Measurements from ENCODE around the gene PSMB2. TPM values are rescaled to one million over a fixed set of nuclear protein-coding genes. Genes with fewer than 3 reads are reported as not detected.

PSMB2 gene
- total and polyA plus RNA-seq, 2 of the 8 experiments (the other 6 are each of a cell fraction or from before 2014, with no cell fraction given) = 91.4 to 101 TPM

GRCh38 chr1:35565742-35566133 lies 75.6 kb downstream of the PSMB2 start:
- DNase-seq (ENCODE audit: low read depth in 1 of 2, low spot score in 2 of 2) (no peak), FAIRE-seq (no peak)
- H4K8ac ChIP-seq (ENCODE audit: extremely low read depth, insufficient read depth, low read length) = no peak overlapping the region
- no peak overlapping the region for H4K5ac ChIP-seq (ENCODE audit: insufficient read length, low read depth, low read length)
- no peak overlapping the region for H4K91ac ChIP-seq (replicated peaks; ENCODE audit: insufficient read length, low read length)
- no peak overlapping the region for H3K9ac ChIP-seq (replicated peaks in 1 of 4; ENCODE audit: extremely low read depth in 1 of 4, low read depth in 3 of 4, low read length in 3 of 4)
- no peak overlapping the region for H2BK15ac ChIP-seq (ENCODE audit: low read length)
- peaks cover 0 to 15% (median 7%) of the 10 kb centered on the region in 4 experiments; a peak in 6 of 7 replicates for H3K27me3 ChIP-seq (replicated peaks in 1 of 4; ENCODE audit: control insufficient read depth in 3 of 4, extremely low read depth in 1 of 4, insufficient read depth in 3 of 4, low read length in 3 of 4)
- H2AFZ ChIP-seq (ENCODE audit: low read length) = no peak overlapping the region
- H2BK20ac ChIP-seq (ENCODE audit: low read length) = no peak overlapping the region
- peaks cover 3% of the 10 kb centered on the region for H3K79me1 ChIP-seq (ENCODE audit: low read depth, low read length)
- H2AK5ac ChIP-seq (ENCODE audit: low read depth, low read length) = no peak overlapping the region
- peaks cover 11 to 21% (median 17%) of the 10 kb centered on the region in 4 experiments; a peak in 6 of 8 replicates for H3K36me3 ChIP-seq (ENCODE audit: control insufficient read depth in 2 of 4, insufficient read depth in 4 of 4, low read length in 3 of 4)
- no peak overlapping the region for H3K56ac ChIP-seq (replicated peaks; ENCODE audit: insufficient read length, low read depth, low read length)
- no peak overlapping the region for H2BK120ac ChIP-seq (replicated peaks; ENCODE audit: low read depth, low read length)
- no peaks in the 10 kb centered on the region for H3K79me2 ChIP-seq (ENCODE audit: control insufficient read depth in 1 of 2, insufficient read depth in 2 of 2, low read length in 2 of 2)
- H3K27ac ChIP-seq (ENCODE audit: low read depth, low read length) = no peak overlapping the region
- no peak overlapping the region for H2BK12ac ChIP-seq (ENCODE audit: low read depth, low read length)
- ChIA-PET POLR2A (ENCODE audit: partially characterized antibody) (interaction anchor here (1.2 to 3.2 kb wide), 4 partner anchors 8 to 204 kb away, joined by 3 to 8 read pairs (median 7); partner anchors contain the start of genes CLSPN and TFAP2E), CTCF (ENCODE audit: partially characterized antibody) (interaction anchor here (1.1 to 5.8 kb wide), 14 partner anchors 9 to 339 kb away, joined by 3 to 91 read pairs (median 5); partner anchors contain the start of genes C1orf216 and CLSPN)
- H3K23me2 ChIP-seq (ENCODE audit: low read depth, low read length) = peaks cover 2% of the 10 kb centered on the region; the same call in 1 of the 2 replicates
- 0 out of 7 replicates have a peak, but pooled peaks cover 0 to 2% (median 0%) of the 10 kb centered on the region in 4 experiments for H3K4me1 ChIP-seq (replicated peaks in 1 of 4; ENCODE audit: control insufficient read depth in 3 of 4, insufficient read depth in 4 of 4, low read length in 3 of 4)
- no peak overlapping the region for H3K4ac ChIP-seq (replicated peaks; ENCODE audit: insufficient read length, low read depth, low read length)
- H3K4me2 ChIP-seq (ENCODE audit: insufficient read depth in 1 of 2, low read depth in 2 of 2, low read length in 2 of 2) = no peak overlapping the region
- no peaks in the 10 kb centered on the region for H3K9me3 ChIP-seq (ENCODE audit: insufficient read depth in 2 of 2, low read depth in 1 of 2, low read length in 1 of 2)
- H3K18ac ChIP-seq (ENCODE audit: extremely low read depth, low read length) = no peak overlapping the region
- 89% methylated on average over 11 of the region's 11 CpGs; no CpG with 5 or more reads in 1 of the 2 experiments for WGBS, 2 experiments (ENCODE audit: extremely low coverage in 1 of 2, insufficient coverage in 1 of 2, insufficient read length in 1 of 2, insufficient replicate concordance in 2 of 2, low coverage in 1 of 2, low lambda C conversion rate in 2 of 2, missing lambda C conversion rate in 1 of 2)
- no peak overlapping the region for H2BK5ac ChIP-seq (ENCODE audit: low read depth, low read length)
- peaks cover 2 to 22% of the 10 kb centered on the region in 2 experiments for H4K20me1 ChIP-seq (replicated peaks in 1 of 2; ENCODE audit: control insufficient read depth in 1 of 2, insufficient read depth in 2 of 2, low read length in 2 of 2)
- no peak overlapping the region for H3K4me3 ChIP-seq (ENCODE audit: extremely low read depth in 1 of 4, insufficient read depth in 2 of 4, low read depth in 3 of 4, low read length in 4 of 4)
- no peak overlapping the region for H3K23ac ChIP-seq (ENCODE audit: insufficient read length)
- no peak overlapping the region for H3K14ac ChIP-seq (ENCODE audit: insufficient read length)
- no peak for TF ChIP-seq HDAC6 (IDR thresholded peaks at IDR 0.05; ENCODE audit: low read depth, low read length)
- TF ChIP-seq SUZ12 (IDR thresholded peaks at IDR 0.05; ENCODE audit: low read length) = no peak
- no peak for TF ChIP-seq CBX5 (IDR thresholded peaks at IDR 0.05; ENCODE audit: low read depth, low read length)
- no peak for TF ChIP-seq MAFK (IDR thresholded peaks at IDR 0.05; ENCODE audit: low read depth, low read length)
- TF ChIP-seq NRF1 (IDR thresholded peaks at IDR 0.05; ENCODE audit: low read depth, low read length) = no peak
- no peak for TF ChIP-seq POLR2A (IDR thresholded peaks at IDR 0.05; ENCODE audit: control extremely low read depth in 1 of 2, low read depth in 2 of 2, low read length in 2 of 2)
- no peak for TF ChIP-seq ATF2 (IDR thresholded peaks at IDR 0.05; ENCODE audit: low read length)
- TF ChIP-seq POLR2AphosphoS5 (IDR thresholded peaks at IDR 0.05; ENCODE audit: low read depth, low read length) = no peak
- TF ChIP-seq E2F6 (IDR thresholded peaks at IDR 0.05) = no peak
- TF ChIP-seq SAP30 (IDR thresholded peaks at IDR 0.05; ENCODE audit: insufficient read depth, insufficient replicate concordance, low read length) = no peak
- TF ChIP-seq TEAD4 (IDR thresholded peaks at IDR 0.05; ENCODE audit: low read depth, low read length) = no peak
- TF ChIP-seq POU5F1 (IDR thresholded peaks at IDR 0.05; ENCODE audit: low read depth, low read length) = no peak

All from H1 (cell line).